ENCODE measurements around the gene DYNC1I1.

- TF ChIP-seq CTCF (conservative IDR thresholded peaks at IDR 0.05; ENCODE audit: low read depth in 2 of 2) (peak; percentile 85 to 99), POLR2AphosphoS5 (IDR thresholded peaks at IDR 0.05; ENCODE audit: low read depth) (no peak), EZH2 (IDR thresholded peaks at IDR 0.05; ENCODE audit: low read depth, unreplicated experiment) (no peak)
These were observed 144.4 kb downstream of the DYNC1I1 start for GRCh38 chr7:95916573-95917297.

All from GM23338 (cell line).